CD1c-positive myeloid dendritic cell (primary cell): ENCODE data around the gene TMEM92.

Experiments used
- DNase-seq: peaks from one replicate; pipeline ENCODE4 v3.0.0-alpha.2; 2016; ENCODE audit errors: extremely low spot score

Gene TMEM92

DNA sequence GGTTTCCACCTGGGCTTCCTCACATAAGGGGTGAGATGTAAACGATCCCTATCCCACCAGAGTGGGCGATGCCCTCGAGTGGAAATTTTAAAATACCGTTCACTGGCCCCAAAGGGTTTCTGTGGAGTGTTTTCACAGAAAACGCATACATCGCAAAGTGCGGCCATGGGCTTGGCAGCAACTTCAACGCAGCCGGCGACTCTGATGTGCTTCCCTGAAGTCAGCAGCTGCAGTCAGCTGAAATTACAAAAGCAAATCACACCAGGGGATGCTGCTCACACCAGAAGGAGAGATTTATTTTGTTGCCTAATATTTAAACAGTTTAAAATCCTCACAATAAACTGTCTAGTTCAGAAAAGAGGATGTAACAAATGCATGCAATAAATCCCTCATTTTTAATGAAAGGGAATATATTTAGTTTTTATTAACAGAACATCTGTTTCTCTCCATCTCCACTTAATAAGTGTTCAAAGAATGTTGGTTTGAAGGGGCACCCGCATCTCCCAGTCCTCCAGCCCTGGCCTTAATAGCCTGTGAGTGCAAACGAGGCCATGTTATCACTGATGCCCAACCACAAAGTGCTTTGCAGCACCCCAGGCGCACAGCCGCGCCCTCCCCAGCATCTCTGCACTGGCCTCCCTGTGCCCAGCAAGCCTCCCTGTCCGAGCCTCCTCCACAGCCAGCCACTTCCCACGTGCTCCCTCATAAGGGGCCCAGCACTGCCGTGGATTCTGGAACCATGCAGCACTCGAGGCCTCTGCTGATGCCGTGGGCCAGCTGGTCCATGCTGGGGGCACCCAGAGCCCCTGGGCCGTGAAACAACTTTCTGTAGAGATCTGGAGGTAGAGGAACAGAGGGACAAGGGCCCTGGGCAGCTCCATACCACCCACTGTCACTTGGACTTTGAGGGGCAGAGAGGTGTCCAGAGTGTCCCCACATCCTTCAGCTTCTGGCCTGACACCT, 54.4 kb downstream of the TMEM92 start:
- no peak for DNase-seq

- DNase-seq, result no peak
Observed at GRCh38 chr17:50329716-50330115, 55.5 kb downstream of the TMEM92 start.

GRCh38 chr17:50330151-50330775, 56.0 kb downstream of the TMEM92 start:
- no peak for DNase-seq
